ENCODE results near the gene TMEM18.

DNA sequence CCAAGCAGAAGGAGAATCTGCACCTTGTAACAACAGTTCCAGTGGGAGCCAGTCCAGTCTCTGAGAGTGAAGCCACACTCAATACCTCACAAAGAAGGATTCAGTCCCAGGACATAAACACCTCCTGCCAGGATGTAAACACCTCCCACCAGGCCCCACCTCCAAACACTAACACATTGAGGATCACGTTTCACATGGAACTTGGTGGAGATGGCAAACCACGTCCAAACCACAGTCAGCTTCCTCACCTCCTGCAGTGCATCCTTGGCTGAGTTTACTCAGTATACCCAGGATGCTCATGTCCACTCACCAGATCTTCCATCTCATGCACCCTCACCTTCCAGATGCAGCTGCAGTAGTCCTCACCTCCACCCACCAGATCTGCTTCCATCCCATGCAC is 37.8 kb upstream of the TMEM18 start:
- no peak for TF ChIP-seq CTCF (IDR thresholded peaks at IDR 0.05)
- TF ChIP-seq POLR2AphosphoS5 (IDR thresholded peaks at IDR 0.05), result no peak
- no peak for TF ChIP-seq POLR2A (IDR thresholded peaks at IDR 0.05)
- TF ChIP-seq EP300 (IDR thresholded peaks at IDR 0.05), result no peak
